BLaER1 treated with 17β-estradiol and CSF1 and Interleukin-3, amounts not matched to agents 10 nM and 100 nM (cell line): ENCODE measurements around the gene CIDEB.

Experiments
- H3K27ac ChIP-seq, 11 experiments: shearing (Covaris generic); formaldehyde crosslinking; 2 replicates each; pipeline ENCODE4 v1.8.1; 2022
- H3K27me3 ChIP-seq, 11 experiments: shearing (Covaris generic); formaldehyde crosslinking; 2 replicates each; pipeline ENCODE4 v1.8.1; 2022
- H3K36me3 ChIP-seq, 11 experiments: shearing (Covaris generic); formaldehyde crosslinking; 2 replicates each; pipeline ENCODE4 v1.8.1; 2022
- H3K4me1 ChIP-seq, 10 experiments: shearing (Covaris generic); formaldehyde crosslinking; 2 replicates each; pipeline ENCODE4 v1.8.1; 2022
- H3K4me2 ChIP-seq, 11 experiments: shearing (Covaris generic); formaldehyde crosslinking; 2 replicates each; pipeline ENCODE4 v1.8.1; 2022
- H3K4me3 ChIP-seq, 10 experiments: shearing (Covaris generic); formaldehyde crosslinking; 2 replicates each; pipeline ENCODE4 v1.8.1; 2022
- H3K9ac ChIP-seq, 11 experiments: shearing (Covaris generic); formaldehyde crosslinking; 2 replicates each; pipeline ENCODE4 v1.8.1; 2022
- H3K9me3 ChIP-seq, 11 experiments: shearing (Covaris generic); formaldehyde crosslinking; replicated peaks in 1 of 11; 2 replicates each; pipeline ENCODE4 v1.8.1; 2022
- H4K20me1 ChIP-seq, 11 experiments: shearing (Covaris generic); formaldehyde crosslinking; 2 replicates each; pipeline ENCODE4 v1.8.1; 2022
- Cebpa-rat ChIP-seq, 11 experiments: shearing (Covaris generic); IDR thresholded peaks; 2 replicates each; pipeline ENCODE4 v1.8.1; 2022

Gene CIDEB

GRCh38 chr14:24258119-24258518, 49.7 kb downstream of the CIDEB start:
- H3K4me3 ChIP-seq = no peak overlapping the region
- H3K4me2 ChIP-seq = no peak overlapping the region
- H3K9me3 ChIP-seq = no peaks in the 10 kb centered on the region
- no peak for TF ChIP-seq Cebpa-rat (IDR thresholded peaks at IDR 0.05)
- H3K36me3 ChIP-seq = peaks cover 0 to 81% (median 24%) of the 10 kb centered on the region in 11 experiments; a peak in 12 of 22 replicates
- H3K4me1 ChIP-seq = no peaks in the 10 kb centered on the region
- H4K20me1 ChIP-seq = peaks cover 0 to 13% (median 0%) of the 10 kb centered on the region in 11 experiments; a peak in 1 of 22 replicates
- H3K9ac ChIP-seq = no peak overlapping the region
- H3K27me3 ChIP-seq = no peaks in the 10 kb centered on the region
- no peak overlapping the region for H3K27ac ChIP-seq

- peaks cover 0 to 80% (median 28%) of the 10 kb centered on the region in 11 experiments; a peak in 13 of 22 replicates for H3K36me3 ChIP-seq
- 0 out of 22 replicates have a peak overlapping the region, but pooled peaks of 2 of the 11 experiments have one; percentile 8 to 13 for H3K9ac ChIP-seq
- no peaks in the 10 kb centered on the region for H3K27me3 ChIP-seq
- no peak for TF ChIP-seq Cebpa-rat (IDR thresholded peaks at IDR 0.05)
- H3K9me3 ChIP-seq = no peaks in the 10 kb centered on the region
- H3K4me1 ChIP-seq = peaks cover 0 to 1% (median 0%) of the 10 kb centered on the region in 10 experiments; a peak in 2 of 20 replicates
- peaks cover 0 to under 1% (median 0%) of the 10 kb centered on the region in 11 experiments; a peak in 1 of 22 replicates for H4K20me1 ChIP-seq
- no peak overlapping the region for H3K4me2 ChIP-seq
- no peak overlapping the region for H3K4me3 ChIP-seq
- H3K27ac ChIP-seq = no peak overlapping the region
These were observed 50.8 kb downstream of the CIDEB start for GRCh38 chr14:24256960-24257359.

GRCh38 chr14:24255931-24256711, 51.7 kb downstream of the CIDEB start:
- no peak overlapping the region for H3K4me3 ChIP-seq
- no peak overlapping the region for H3K27ac ChIP-seq
- no peak for TF ChIP-seq Cebpa-rat (IDR thresholded peaks at IDR 0.05)
- H3K9ac ChIP-seq = 0 out of 22 replicates have a peak overlapping the region, but pooled peaks of 1 of the 11 experiments have one; percentile 8
- H3K4me1 ChIP-seq = peaks cover 0 to 10% (median 2%) of the 10 kb centered on the region in 10 experiments; a peak in 11 of 20 replicates
- H4K20me1 ChIP-seq = no peaks in the 10 kb centered on the region
- H3K9me3 ChIP-seq = no peaks in the 10 kb centered on the region
- no peaks in the 10 kb centered on the region for H3K27me3 ChIP-seq
- H3K36me3 ChIP-seq = peaks cover 0 to 72% (median 28%) of the 10 kb centered on the region in 11 experiments; a peak in 13 of 22 replicates
- H3K4me2 ChIP-seq = no peak overlapping the region

GRCh38 chr14:24255438-24255837, 52.3 kb downstream of the CIDEB start:
- H3K36me3 ChIP-seq = peaks cover 0 to 67% (median 28%) of the 10 kb centered on the region in 11 experiments; a peak in 13 of 22 replicates
- H4K20me1 ChIP-seq = no peaks in the 10 kb centered on the region
- no peak overlapping the region for H3K4me3 ChIP-seq
- no peak overlapping the region for H3K9ac ChIP-seq
- no peaks in the 10 kb centered on the region for H3K27me3 ChIP-seq
- H3K9me3 ChIP-seq = no peaks in the 10 kb centered on the region
- H3K4me2 ChIP-seq = no peak overlapping the region
- no peak for TF ChIP-seq Cebpa-rat (IDR thresholded peaks at IDR 0.05)
- H3K4me1 ChIP-seq = peaks cover 4 to 17% (median 9%) of the 10 kb centered on the region in 10 experiments
- H3K27ac ChIP-seq = no peak overlapping the region
